H1 (cell line): ENCODE results near the gene C11orf42. TPM values are rescaled to one million over a fixed set of nuclear protein-coding genes. Genes with fewer than 3 reads are reported as not detected.

ENCODE experiments used
- CTCF ChIA-PET: fragments of 300-600 bp; sonication (Branson Sonifier 250); formaldehyde crosslinking; loops from one replicate; lab custom pipeline; 2021; ENCODE audit not compliant: partially characterized antibody; lab: Charles Lee
- POLR2A ChIA-PET: fragments of 300-600 bp; sonication (Branson Sonifier 250); formaldehyde crosslinking; loops from one replicate; lab custom pipeline; 2021; ENCODE audit warnings: inconsistent platforms; ENCODE audit not compliant: partially characterized antibody; lab: Charles Lee
- DNase-seq, 2 experiments: peaks; one replicate each; pipeline versions ENCODE4 v3.0.0 to v3.0.0-alpha.2; 2010 to 2022; ENCODE audit warnings: low spot score in 2 of 2, low read depth in 1 of 2, mixed read lengths in 1 of 2
- FAIRE-seq: peaks from 2 replicates; lab custom pipeline; 2011; peaks lifted over from hg19 to GRCh38; lab: Jason Lieb, UNC
- H2AFZ ChIP-seq: 2 replicates; pipeline ENCODE4 v1.8.1; 2012; ENCODE audit warnings: low read length, inconsistent platforms
- H2AK5ac ChIP-seq: 2 replicates; pipeline ENCODE4 v1.6.1; 2013; ENCODE audit warnings: low read depth, low read length
- H2BK120ac ChIP-seq: replicated peaks from 2 replicates; pipeline ENCODE3; 2013; ENCODE audit warnings: low read depth, low read length, inconsistent platforms
- H2BK12ac ChIP-seq: 2 replicates; pipeline ENCODE4 v1.6.1; 2013; ENCODE audit warnings: low read depth, low read length
- H2BK15ac ChIP-seq: 2 replicates; pipeline ENCODE4 v1.6.1; 2013; ENCODE audit warnings: low read length
- H2BK20ac ChIP-seq: 2 replicates; pipeline ENCODE4 v1.6.1; 2013; ENCODE audit warnings: low read length
- H2BK5ac ChIP-seq: 2 replicates; pipeline ENCODE4 v1.6.1; 2013; ENCODE audit warnings: low read depth, low read length
- H3K14ac ChIP-seq: 2 replicates; pipeline ENCODE4 v1.6.1; 2013; ENCODE audit warnings: inconsistent platforms; ENCODE audit not compliant: insufficient read length
- H3K18ac ChIP-seq: 2 replicates; pipeline ENCODE4 v1.6.1; 2013; ENCODE audit warnings: low read length; ENCODE audit errors: extremely low read depth
- H3K23ac ChIP-seq: 2 replicates; pipeline ENCODE4 v1.6.1; 2013; ENCODE audit warnings: inconsistent platforms; ENCODE audit not compliant: insufficient read length
- H3K23me2 ChIP-seq: 2 replicates; pipeline ENCODE4 v1.6.1; 2013; ENCODE audit warnings: low read depth, low read length
- H3K27ac ChIP-seq: 2 replicates; pipeline ENCODE4 v1.6.1; 2011; ENCODE audit warnings: low read depth, low read length, inconsistent platforms
- H3K27me3 ChIP-seq, 4 experiments: replicated peaks in 1 of 4; 1 replicate in 1 of 4; 2 replicates in 3 of 4; pipeline versions ENCODE4 v1.6.1 to v1.8.1; 2011 to 2013; ENCODE audit warnings: low read length in 3 of 4, mild to moderate bottlenecking in 3 of 4, inconsistent platforms in 2 of 4, mixed read lengths in 2 of 4, moderate library complexity in 1 of 4; ENCODE audit not compliant: control insufficient read depth in 3 of 4, insufficient read depth in 3 of 4; ENCODE audit errors: extremely low read depth in 1 of 4
- H3K36me3 ChIP-seq, 4 experiments: 2 replicates each; pipeline versions ENCODE4 v1.6.1 to v1.8.1; 2011 to 2013; ENCODE audit warnings: mild to moderate bottlenecking in 4 of 4, low read length in 3 of 4, moderate library complexity in 2 of 4, control low read depth in 1 of 4, inconsistent platforms in 1 of 4; ENCODE audit not compliant: insufficient read depth in 4 of 4, control insufficient read depth in 2 of 4
- H3K4ac ChIP-seq: replicated peaks from 2 replicates; pipeline ENCODE3; 2013; ENCODE audit warnings: low read length, low read depth, mixed read lengths, inconsistent platforms; ENCODE audit not compliant: insufficient read length
- H3K4me1 ChIP-seq, 4 experiments: replicated peaks in 1 of 4; 1 replicate in 1 of 4; 2 replicates in 3 of 4; pipeline versions ENCODE4 v1.6.1 to v1.8.1; 2011 to 2013; ENCODE audit warnings: low read length in 3 of 4, inconsistent platforms in 2 of 4, mixed read lengths in 1 of 4; ENCODE audit not compliant: insufficient read depth in 4 of 4, control insufficient read depth in 3 of 4
- H3K4me2 ChIP-seq, 2 experiments: 2 replicates each; pipeline versions ENCODE4 v1.6.1 to v1.8.1; 2011 to 2013; ENCODE audit warnings: low read depth in 2 of 2, low read length in 2 of 2, control low read depth in 1 of 2, inconsistent platforms in 1 of 2, mild to moderate bottlenecking in 1 of 2; ENCODE audit not compliant: insufficient read depth in 1 of 2
- H3K4me3 ChIP-seq, 4 experiments: fragments of 200-600, 300-600 bp in 1 of 4; sonication (generic), shearing (Covaris generic), sonication (Bioruptor Twin) in 1 of 4; 2 replicates each; pipeline versions ENCODE4 v1.5.1 to v1.8.1; 2011 to 2016; ENCODE audit warnings: low read length in 4 of 4, low read depth in 3 of 4, control low read depth in 2 of 4, inconsistent platforms in 2 of 4, mild to moderate bottlenecking in 2 of 4, mixed read lengths in 1 of 4, moderate library complexity in 1 of 4; ENCODE audit not compliant: insufficient read depth in 2 of 4; ENCODE audit errors: extremely low read depth in 1 of 4
- H3K56ac ChIP-seq: replicated peaks from 2 replicates; pipeline ENCODE3; 2013; ENCODE audit warnings: low read depth, mild to moderate bottlenecking, mixed read lengths, low read length, inconsistent platforms; ENCODE audit not compliant: insufficient read length
- H3K79me1 ChIP-seq: 2 replicates; pipeline ENCODE4 v1.6.1; 2013; ENCODE audit warnings: low read depth, low read length, control low read depth
- H3K79me2 ChIP-seq, 2 experiments: 2 replicates each; pipeline versions ENCODE4 v1.6.1 to v1.8.1; 2012 to 2013; ENCODE audit warnings: low read length in 2 of 2, mild to moderate bottlenecking in 2 of 2, inconsistent platforms in 1 of 2; ENCODE audit not compliant: insufficient read depth in 2 of 2, control insufficient read depth in 1 of 2
- H3K9ac ChIP-seq, 4 experiments: replicated peaks in 1 of 4; 1 replicate in 1 of 4; 2 replicates in 3 of 4; pipeline versions ENCODE4 v1.6.1 to v1.8.1; 2011 to 2013; ENCODE audit warnings: low read depth in 3 of 4, low read length in 3 of 4, control low read depth in 2 of 4, mild to moderate bottlenecking in 2 of 4, moderate library complexity in 2 of 4, inconsistent platforms in 1 of 4; ENCODE audit errors: extremely low read depth in 1 of 4
- H3K9me3 ChIP-seq, 2 experiments: 2 replicates each; pipeline versions ENCODE4 v1.6.1 to v1.8.1; 2012 to 2013; ENCODE audit warnings: mild to moderate bottlenecking in 2 of 2, moderate library complexity in 2 of 2, control low read depth in 1 of 2, inconsistent platforms in 1 of 2, low read depth in 1 of 2, low read length in 1 of 2, mixed read lengths in 1 of 2; ENCODE audit not compliant: insufficient read depth in 2 of 2
- H4K20me1 ChIP-seq, 2 experiments: replicated peaks in 1 of 2; 2 replicates each; pipeline versions ENCODE3 to v1.8.1; 2011 to 2013; ENCODE audit warnings: inconsistent platforms in 2 of 2, low read length in 2 of 2, mild to moderate bottlenecking in 1 of 2; ENCODE audit not compliant: insufficient read depth in 2 of 2, control insufficient read depth in 1 of 2
- H4K5ac ChIP-seq: 2 replicates; pipeline ENCODE4 v1.6.1; 2013; ENCODE audit warnings: low read length, low read depth, mixed read lengths, inconsistent platforms; ENCODE audit not compliant: insufficient read length
- H4K8ac ChIP-seq: 2 replicates; pipeline ENCODE4 v1.8.0; 2013; ENCODE audit warnings: mild to moderate bottlenecking, moderate library complexity, low read length, inconsistent platforms; ENCODE audit not compliant: insufficient read depth; ENCODE audit errors: extremely low read depth
- H4K91ac ChIP-seq: replicated peaks from 2 replicates; pipeline ENCODE3; 2013; ENCODE audit warnings: low read length, mixed read lengths, inconsistent platforms; ENCODE audit not compliant: insufficient read length
- POU5F1 ChIP-seq: IDR thresholded peaks from 2 replicates; pipeline ENCODE4 v1.6.1; 2011; ENCODE audit warnings: low read depth, mild to moderate bottlenecking, low read length, moderate library complexity
- SUZ12 ChIP-seq: fragments of 200-600 bp; sonication (generic); IDR thresholded peaks from 2 replicates; pipeline ENCODE4 v1.6.1; 2012; ENCODE audit warnings: mild to moderate bottlenecking, inconsistent platforms, low read length, moderate library complexity, mixed read lengths
- TAF1 ChIP-seq: IDR thresholded peaks from 2 replicates; pipeline ENCODE4 v1.6.1; 2011; ENCODE audit warnings: mild to moderate bottlenecking, low read depth, low read length
- WGBS, 2 experiments: shearing (Covaris generic) in 1 of 2; methylation state at CpG; one replicate each; pipeline versions ENCODE4 v1.1.6 to v1.1.7; 2013 to 2015; ENCODE audit warnings: low lambda C conversion rate in 2 of 2, mixed read lengths in 2 of 2, inconsistent platforms in 1 of 2, low coverage in 1 of 2, missing lambda C conversion rate in 1 of 2; ENCODE audit not compliant: insufficient replicate concordance in 2 of 2, insufficient coverage in 1 of 2, insufficient read length in 1 of 2; ENCODE audit errors: extremely low coverage in 1 of 2, missing lambda C conversion rate in 1 of 2; 5-methylcytosine and 5-hydroxymethylcytosine counted together
- polyA plus RNA-seq, 7 experiments: library from polyadenylated mRNA; depleted of rRNA in 3 of 7; stranded (reverse) in 5 of 7; unstranded in 2 of 7; fragments of >200 nt in 5 of 7; fragments of 200-250 nt in 2 of 7; gene quantifications; 1 replicate in 5 of 7; 2 replicates in 1 of 7; 4 replicates in 1 of 7; pipeline versions ENCODE4 v1.2.1 to v1.2.3, GENCODE V29; 2011 to 2013; ENCODE audit warnings: missing spikeins in 2 of 7, mixed read lengths in 2 of 7
- total RNA-seq: library from RNA; stranded (reverse); fragmentation: NEBNext Ultra II Directional; extraction: Animal tissue kit (Norgen Biotek cat#: 25700); gene quantifications from 2 replicates; pipeline ENCODE4 v1.2.1, GENCODE V29; 2021

Gene C11orf42
- total and polyA plus RNA-seq, 2 of the 8 experiments (the other 6 are each of a cell fraction or from before 2014, with no cell fraction given): not detected

GRCh38 chr11:6253197-6253596, 47.8 kb downstream of the C11orf42 start:
- H2BK12ac ChIP-seq: no peak overlapping the region

More at GRCh38 chr11:6253197-6253596, 47.8 kb downstream of the C11orf42 start:
- H3K9ac ChIP-seq: no peak overlapping the region
- H3K79me1 ChIP-seq: no peaks in the 10 kb centered on the region
- H3K4me2 ChIP-seq: no peak overlapping the region
- H3K4me1 ChIP-seq: no peaks in the 10 kb centered on the region
- no peak overlapping the region for H2AK5ac ChIP-seq
- H3K23me2 ChIP-seq: no peaks in the 10 kb centered on the region
- no peak for DNase-seq
- H3K36me3 ChIP-seq: no peaks in the 10 kb centered on the region
- no peak overlapping the region for H3K18ac ChIP-seq
- H2BK15ac ChIP-seq: no peak overlapping the region
- H2BK120ac ChIP-seq: no peak overlapping the region
- no peak overlapping the region for H3K14ac ChIP-seq
- ChIA-PET CTCF (interaction anchor here (0.6 to 14.4 kb wide), 13 partner anchors 9 to 261 kb away, joined by 3 to 166 read pairs (median 57); partner anchors contain the start of genes CAVIN3 and CCKBR), POLR2A (interaction anchor here (1.3 to 1.5 kb wide), 2 partner anchors 45 to 64 kb away, joined by 3 read pairs; no protein-coding TSS in a partner anchor)
- no peak overlapping the region for H2BK5ac ChIP-seq
- FAIRE-seq: no peak
- no peak overlapping the region for H4K8ac ChIP-seq
- 77% methylated on average over 1 of the region's 1 CpG; no CpG with 5 or more reads in 1 of the 2 experiments for WGBS, 2 experiments
- H3K27ac ChIP-seq: no peak overlapping the region
- H3K27me3 ChIP-seq: peaks cover 3 to 18% (median 9%) of the 10 kb centered on the region in 4 experiments
- no peak overlapping the region for H4K5ac ChIP-seq
- H2AFZ ChIP-seq: no peak overlapping the region
- no peak overlapping the region for H3K4ac ChIP-seq
- H3K79me2 ChIP-seq: no peaks in the 10 kb centered on the region
- no peaks in the 10 kb centered on the region for H4K20me1 ChIP-seq
- H2BK20ac ChIP-seq: no peak overlapping the region
- TF ChIP-seq POU5F1 (no peak), SUZ12 (no peak), TAF1 (no peak)
- H4K91ac ChIP-seq: no peak overlapping the region
- H3K9me3 ChIP-seq: no peaks in the 10 kb centered on the region
- no peak overlapping the region for H3K56ac ChIP-seq
- no peak overlapping the region for H3K4me3 ChIP-seq
- no peak overlapping the region for H3K23ac ChIP-seq
